HL-60 (cell line): ENCODE results near the gene TRAIP.
"Not testable (repeated sequence)": the region's sequence is repeated elsewhere in the genome, so short reads cannot be mapped to it uniquely, and the experiment has no call there.

Experiments used
- CTCF ChIP-seq: IDR thresholded peaks from one replicate; pipeline ENCODE4 v1.5.1; 2011; ENCODE audit warnings: low read length, control low read depth, inconsistent platforms; ENCODE audit not compliant: insufficient read depth
- GABPA ChIP-seq: IDR thresholded peaks from 2 replicates; pipeline ENCODE4 v1.6.1; 2012; ENCODE audit warnings: low read depth
- POLR2AphosphoS5 ChIP-seq: IDR thresholded peaks from 2 replicates; pipeline ENCODE4 v1.6.1; 2012; ENCODE audit warnings: low read depth

- TF ChIP-seq CTCF, POLR2AphosphoS5, GABPA: not testable (repeated sequence)
These were observed 74.1 kb downstream of the TRAIP start for GRCh38 chr3:49782277-49782676.
